C1 segment of cervical spinal cord (tissue), 14 donors: Measurements from ENCODE around the gene SIK3.
"Not testable (repeated sequence)": the region's sequence is repeated elsewhere in the genome, so short reads cannot be mapped to it uniquely, and the experiment has no call there.

Experiments
- DNase-seq, 14 donors: peaks; one replicate each; lab custom pipeline; 2025; lab: John Stamatoyannopoulos, UW

The SIK3 gene

DNA sequence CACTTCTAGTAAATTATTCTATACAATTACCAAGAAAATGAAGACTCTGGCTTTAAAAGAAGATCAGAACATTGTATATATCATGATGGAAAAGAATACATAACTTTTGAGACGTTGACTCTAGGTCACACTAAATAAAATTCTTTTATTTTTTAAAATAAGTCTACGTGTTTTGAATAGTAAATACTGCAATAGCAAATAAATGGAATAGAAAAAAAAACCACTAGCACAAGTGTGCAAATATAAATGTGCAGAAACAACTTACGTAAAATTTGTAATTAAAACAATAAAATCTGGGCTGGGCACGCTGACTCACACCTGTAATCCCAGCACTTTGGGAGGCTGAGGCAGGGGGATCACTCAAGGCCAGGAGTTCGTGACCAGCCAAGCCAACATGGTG lies 17.9 kb downstream of the SIK3 start:
- no peak for DNase-seq

DNA sequence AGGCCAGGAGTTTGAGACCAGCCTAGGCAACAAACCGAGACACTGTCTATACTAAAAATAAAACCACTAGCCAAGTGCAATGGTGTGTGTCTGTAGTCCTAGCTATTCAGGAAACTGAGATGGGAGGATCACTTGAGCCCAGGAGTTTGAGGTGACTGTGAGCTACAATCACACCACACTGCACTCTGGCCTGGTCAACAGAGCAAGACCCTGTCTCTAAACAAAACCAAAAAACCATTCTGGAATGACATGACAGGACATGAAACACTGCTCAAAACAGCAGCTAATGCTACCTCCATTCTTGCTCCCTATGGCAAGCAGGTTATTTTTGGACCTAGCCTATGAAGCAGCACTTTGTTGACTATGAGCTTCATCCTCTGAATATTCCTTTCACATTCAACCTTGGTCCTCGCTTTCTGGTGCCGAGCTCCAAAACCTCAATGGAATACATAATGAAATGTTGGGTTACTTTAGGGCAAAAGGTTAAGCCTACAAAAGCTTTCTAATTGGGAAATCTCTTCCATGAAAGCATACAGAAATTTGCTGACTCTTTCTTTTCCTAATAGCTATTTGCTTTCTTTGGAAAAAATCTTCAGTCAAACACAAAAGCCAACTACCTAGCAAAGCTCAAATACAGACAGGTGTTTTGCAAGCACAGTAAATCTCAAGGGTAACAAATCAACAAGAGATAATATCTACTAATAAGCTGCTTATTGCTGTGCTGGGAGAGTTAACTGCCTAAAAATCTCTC lies 21.1 kb downstream of the SIK3 start:
- DNase-seq: no peak

DNA sequence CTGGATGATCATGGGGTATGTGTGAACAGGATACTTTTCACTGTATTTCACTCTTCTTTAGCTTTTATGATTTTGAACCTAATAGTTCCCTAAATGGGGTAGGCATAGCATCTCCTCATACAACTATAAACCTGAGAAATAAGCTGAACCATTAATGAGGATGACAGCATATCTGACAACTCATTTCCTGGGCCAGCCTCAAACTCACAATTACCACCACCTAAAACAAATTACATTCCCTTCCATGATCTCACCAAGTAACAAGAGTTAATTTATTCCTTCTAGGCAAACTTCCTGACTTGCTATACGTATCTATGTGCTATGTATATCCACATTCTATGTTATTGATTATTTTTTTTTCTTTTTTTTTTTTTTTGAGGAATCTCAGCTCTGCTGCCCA lies 23.0 kb downstream of the SIK3 start:
- DNase-seq: no peak

DNA sequence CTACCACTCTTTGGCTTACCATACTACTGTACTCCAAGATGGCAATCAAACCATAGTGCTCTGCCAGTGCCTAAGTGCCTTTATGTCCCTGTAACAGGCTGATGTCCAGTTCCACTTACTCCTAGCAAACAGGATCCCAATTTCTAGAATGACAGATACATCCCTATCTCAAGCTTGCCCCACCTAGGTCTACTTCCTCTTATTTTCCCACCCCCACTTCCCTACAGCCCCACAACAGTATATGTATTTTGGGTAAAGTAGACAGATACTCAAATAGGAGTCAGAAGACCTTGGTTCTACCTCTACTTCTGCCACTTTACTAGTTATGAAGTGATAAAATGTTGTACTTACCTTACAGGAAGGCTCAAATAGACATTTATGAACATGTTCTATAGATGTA lies 24.1 kb downstream of the SIK3 start:
- no peak for DNase-seq

DNA sequence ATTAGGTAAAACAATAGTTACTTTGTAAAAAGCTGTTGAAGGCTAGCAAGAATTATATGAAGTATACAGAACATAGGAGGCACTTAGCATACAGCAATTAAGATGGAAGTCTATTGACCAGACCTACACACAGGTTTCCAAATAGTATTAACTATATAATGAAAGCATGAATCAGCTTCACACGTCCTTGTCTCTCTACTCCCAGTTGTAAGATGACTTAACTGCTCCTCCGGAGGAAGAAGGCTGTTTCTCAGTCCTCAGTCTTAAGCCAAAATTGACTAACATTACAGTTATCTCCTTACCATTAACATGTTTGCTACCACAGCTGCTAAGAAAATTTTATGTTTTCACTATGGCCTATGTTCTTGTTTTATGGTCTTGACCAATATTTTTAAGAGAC lies 24.7 kb downstream of the SIK3 start:
- no peak for DNase-seq

DNA sequence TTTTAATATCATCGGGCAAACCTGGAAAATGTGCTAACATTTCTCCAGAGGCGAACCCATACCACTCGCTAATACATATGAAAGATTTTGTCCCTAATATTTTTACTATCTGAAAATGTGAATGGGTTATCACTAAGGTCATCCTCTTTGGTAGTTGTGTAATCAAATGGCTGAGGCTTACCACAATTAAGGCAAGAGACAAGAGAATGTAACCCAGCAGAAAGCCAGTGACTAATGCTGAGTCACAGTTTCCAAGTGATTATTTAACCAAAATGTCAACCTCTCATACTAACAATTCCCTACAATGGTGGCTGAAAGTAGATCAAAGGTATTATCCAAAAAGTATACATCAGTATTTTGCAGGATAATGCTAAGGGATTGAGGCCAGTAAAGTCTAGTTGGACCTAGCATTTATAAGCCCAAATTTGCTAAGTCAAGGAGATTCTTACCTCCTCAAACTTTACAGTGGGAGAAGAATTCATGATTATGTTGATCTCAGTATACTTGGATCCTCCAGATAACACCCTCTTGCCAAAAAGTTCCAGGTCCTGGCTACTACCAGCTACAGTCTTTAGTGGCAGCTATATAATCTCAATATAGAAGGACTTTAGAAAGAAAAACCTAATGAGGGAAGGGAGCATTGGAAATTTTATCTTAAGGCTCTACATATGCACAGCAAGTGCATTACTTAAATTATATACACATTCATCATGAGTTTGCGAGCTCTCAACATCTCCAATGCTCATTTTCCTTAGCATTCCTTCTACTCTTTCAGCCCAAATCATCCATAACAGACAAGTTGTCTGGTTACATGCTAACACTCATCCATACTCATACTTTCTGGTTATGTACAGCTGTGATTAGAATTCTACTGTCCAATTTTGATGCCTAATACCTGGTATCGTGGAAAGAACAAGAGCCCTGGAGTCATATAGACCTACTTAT lies 25.4 kb downstream of the SIK3 start:
- DNase-seq: no peak

DNA sequence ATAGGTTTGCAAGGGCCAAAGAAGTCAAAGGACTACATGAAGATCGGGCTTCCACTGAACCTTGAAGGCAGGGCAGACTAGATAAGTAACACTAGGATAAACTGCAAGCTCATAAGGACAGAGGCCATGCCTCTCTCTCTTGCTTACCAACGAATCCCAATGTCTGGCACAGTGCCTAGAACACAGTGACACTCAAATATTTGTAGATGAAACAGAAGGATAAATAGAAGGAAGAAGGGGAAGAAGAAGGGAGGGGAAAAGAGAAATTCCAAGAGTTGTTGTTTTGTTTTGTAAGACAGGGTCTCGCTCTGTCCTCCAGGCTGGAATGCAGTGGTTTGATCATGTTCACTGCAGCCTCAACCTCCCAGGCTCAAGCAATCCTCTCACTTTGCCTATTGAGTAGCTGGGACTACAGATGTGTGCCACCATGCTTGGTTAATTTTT lies 26.9 kb downstream of the SIK3 start:
- peak in 3 of 14 donors; percentile 16 to 37 (median 19) for DNase-seq

DNA sequence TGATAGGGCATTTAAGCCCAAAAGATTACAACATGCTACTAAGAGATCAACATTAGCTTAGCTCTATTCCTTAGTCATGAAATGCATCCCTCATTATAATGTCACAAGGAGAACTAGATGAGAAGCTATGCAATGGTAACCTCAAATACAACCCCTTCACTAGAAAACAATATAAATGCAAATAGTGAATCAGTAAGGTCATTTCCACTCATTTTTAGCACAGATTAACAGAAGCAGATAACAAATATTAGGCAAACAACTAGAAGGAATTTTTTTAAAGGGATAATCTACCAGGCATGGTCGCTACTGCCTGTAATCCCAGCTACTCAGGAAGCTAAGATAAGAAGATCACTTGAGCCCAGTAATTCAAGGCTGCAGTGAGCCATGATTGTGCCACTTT lies 28.2 kb downstream of the SIK3 start:
- DNase-seq: no peak

DNA sequence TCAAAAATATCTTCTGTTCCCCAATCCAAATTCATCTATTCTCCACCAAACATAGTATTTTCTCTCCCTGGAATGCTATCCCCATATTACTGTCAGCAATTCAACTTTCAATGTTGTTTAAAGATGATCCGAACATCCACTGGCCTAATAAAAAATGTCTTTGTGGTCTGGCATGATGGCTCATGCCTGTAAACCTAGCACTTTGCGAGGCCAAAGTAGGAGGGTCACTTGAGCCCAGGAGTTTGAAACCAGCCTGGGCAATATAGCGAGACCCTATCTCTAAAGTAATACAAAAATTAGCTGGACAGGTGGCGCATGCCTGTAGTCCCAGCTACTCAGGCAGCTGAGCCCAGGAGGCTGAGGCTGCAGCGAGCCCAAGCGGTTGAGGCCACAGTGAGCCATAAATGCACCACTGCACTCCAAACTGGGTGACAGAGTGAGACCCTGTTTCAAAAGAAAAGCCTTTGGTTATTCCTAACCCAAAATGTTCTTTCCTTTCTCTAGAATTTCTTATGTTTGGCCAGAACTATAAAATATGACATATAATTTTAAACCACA lies 29.8 kb downstream of the SIK3 start:
- DNase-seq: peak in 2 of 14 donors; percentile 17 to 36

DNA sequence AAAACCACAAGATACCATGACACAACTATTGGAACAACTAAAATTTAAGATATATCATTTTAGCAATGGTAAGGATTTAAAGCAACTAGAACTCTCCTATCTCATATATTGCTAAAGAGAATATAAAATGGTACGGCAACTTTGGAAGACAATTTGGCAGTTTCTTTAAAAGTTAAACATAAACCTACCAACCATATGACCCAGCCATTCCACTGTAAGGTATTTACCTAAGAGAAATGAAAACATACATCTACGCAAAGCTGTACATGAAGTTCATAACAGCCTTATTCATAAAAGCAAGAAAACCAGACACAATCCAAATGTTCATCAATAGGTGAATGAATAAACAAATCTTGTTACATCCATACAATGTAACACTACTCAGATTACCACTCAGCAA lies 31.3 kb downstream of the SIK3 start:
- DNase-seq: no peak

DNA sequence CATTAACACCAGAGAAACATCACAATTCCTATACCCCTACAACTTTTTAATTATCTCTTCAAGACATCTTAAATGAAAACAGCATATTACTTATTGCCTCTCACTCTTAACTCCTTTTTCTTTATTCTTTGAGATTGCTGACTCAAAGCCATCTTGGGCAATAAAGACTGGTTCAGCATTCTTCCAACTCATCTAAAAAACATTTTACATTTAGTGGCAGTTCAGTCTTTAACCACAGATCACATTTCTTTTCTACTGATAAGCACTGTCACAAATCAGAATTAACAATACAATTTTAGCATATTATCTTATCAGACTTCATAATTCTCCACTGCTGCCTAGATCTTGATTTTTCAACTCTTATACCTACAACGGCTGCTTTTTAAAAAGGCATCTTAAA lies 34.0 kb downstream of the SIK3 start:
- no peak for DNase-seq

DNA sequence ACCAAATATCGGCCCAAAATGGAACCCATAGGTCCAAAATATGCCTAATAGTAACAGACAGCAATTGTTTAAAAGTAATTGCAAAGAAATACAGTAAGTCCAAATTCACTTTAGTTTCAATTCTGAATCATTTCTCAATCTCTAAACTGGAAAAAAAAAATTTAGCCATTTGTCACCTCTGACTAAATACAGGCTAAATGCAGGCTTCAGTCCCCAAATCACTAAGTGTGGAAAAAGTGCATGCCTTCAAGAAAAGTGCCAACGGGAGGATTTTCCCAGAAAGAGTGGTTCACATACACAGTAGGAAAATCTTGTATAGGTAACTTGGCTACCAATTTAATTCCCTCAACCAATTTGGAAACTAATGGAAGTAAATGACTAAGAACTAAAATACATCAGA lies 35.7 kb downstream of the SIK3 start:
- no peak for DNase-seq

DNA sequence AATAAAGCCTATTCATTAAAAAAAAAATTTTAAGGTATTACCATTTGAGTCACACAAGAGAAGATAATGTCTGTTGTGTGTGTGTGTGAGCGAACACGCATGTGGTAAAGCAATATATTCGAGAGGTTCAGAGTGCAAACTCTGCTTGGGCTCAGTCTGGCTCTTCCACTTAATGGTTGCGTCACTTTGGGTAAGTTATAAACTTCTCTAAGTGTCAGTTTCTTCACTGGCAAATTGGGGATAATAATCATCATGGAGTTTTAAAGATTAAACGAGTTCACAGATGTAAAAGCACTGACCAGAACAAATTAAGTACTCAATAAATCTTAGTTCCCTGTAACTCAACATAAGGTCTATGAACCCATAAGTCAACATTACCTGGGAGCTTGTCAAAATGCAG lies 37.0 kb downstream of the SIK3 start:
- DNase-seq: no peak

DNA sequence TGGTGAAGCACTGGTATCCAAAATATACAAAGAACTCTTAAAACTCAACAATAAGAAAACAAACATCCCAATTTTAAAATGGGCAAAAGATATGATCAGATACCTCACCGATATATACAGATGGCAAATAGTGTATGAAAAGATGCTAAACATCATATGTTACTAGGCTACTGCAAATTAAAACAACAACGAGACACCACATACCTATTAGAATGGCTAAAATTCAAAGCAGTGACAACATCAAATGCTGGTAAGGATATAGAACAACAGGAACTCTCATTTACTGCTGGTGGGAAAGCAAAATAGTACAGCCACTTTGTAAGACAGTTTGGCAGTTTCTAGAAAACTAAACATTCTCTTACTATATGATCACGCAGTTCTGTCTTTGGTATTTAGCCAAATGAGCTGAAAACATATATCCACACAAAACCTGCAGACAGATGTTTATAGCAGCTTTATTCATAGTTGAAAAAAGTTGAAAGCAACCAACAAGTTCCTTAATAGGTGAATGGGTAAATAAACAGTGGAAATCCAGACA lies 38.5 kb downstream of the SIK3 start:
- DNase-seq: no peak

DNA sequence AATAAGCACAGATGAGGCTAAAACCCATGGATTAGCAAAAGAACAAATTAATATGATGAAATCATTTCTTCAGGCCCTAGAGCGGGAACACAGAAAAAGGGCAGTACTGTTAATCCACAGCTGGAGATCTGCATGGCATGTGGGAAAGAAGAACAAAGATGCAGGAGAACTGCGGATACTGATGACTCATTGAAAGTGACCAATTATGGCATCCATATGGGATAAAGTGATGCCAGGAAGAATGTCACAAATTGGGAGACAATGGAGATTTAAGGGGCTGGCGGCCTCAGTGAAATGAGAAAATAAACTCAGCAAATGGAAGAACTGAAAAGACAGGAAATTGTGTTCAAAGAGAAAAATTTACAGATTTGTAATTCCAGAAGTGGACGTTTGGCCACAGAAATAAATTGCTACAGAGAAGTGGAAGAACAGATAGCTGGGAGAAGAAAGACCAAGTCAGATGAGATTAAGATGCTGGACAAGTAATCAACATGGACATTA lies 39.4 kb downstream of the SIK3 start:
- peak in 4 of 14 donors; percentile 9 to 44 (median 34) for DNase-seq

DNA sequence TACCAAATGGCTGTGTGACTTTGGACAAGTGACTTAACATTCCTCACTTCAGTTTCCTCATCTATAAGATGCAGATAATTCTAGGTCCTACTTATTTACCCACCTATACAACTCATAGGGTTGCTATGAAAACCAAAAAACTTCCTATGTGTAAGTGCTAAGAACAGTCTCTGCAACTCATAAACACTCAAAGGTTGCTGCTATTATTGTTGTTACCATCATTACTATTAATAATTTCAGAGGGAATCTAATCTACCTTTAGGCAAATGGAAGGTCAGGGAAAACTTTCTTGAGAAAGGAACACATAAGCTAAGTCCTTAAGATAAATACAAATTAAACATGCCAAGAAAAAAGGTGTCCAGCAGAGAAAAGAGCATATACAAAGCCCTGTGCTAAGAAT lies 40.5 kb downstream of the SIK3 start:
- no peak for DNase-seq

DNA sequence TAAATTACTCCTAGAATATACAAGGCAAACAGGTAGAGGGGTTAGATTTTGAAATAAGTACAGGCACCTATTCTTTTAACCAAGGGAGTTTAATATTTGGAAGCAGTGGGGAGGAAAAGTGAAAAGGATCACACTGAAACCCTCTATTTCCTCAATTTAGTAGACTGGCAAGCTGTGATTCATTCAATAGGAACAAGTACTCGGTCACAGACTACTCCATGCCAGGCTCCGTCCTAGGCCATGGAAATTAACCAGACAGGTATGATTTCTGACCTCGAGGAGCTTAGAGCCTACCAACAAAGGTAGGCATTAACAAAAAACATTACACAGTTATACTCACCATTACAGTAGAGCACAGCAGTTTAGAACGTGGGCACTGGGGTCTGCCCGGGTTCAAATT lies 40.9 kb downstream of the SIK3 start:
- no peak for DNase-seq

DNA sequence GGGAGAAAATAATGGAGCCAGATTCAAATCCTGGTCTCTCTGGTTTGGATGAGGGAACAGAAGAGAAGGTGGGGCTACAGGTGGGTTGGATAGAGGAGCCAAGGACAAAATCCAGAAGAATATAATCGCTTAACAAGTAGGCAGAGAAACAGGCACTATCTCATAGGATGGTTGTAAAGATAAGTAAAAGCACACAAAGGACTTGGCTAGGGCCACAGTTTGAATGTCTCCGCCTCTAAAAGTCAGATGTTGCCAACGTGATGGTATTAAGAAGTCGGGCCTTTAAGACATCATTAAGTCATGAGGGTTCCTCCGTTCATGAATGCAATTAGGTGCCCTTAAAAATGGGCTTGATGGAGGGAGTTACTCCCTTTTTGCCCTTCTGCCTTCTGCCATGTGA lies 42.8 kb downstream of the SIK3 start:
- no peak for DNase-seq

DNA sequence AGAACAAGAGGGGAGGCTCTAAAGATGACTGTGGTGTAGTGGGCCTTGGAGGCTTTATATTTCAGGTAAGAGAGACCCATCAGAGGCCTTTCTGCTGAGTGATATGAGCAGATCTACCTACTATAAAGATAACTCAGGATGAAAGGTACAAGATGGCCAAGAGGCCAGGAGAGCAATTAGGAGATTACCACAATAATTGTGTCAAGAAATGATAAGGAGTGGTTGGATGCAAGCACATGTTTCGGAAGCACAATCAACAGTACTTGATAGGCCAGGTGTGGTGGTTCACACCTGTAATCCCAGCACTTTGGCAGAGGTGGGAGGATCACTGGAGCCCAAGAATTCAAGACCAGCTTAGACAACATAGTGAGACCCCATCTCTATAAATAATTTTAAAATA lies 43.8 kb downstream of the SIK3 start:
- DNase-seq: no peak

DNA sequence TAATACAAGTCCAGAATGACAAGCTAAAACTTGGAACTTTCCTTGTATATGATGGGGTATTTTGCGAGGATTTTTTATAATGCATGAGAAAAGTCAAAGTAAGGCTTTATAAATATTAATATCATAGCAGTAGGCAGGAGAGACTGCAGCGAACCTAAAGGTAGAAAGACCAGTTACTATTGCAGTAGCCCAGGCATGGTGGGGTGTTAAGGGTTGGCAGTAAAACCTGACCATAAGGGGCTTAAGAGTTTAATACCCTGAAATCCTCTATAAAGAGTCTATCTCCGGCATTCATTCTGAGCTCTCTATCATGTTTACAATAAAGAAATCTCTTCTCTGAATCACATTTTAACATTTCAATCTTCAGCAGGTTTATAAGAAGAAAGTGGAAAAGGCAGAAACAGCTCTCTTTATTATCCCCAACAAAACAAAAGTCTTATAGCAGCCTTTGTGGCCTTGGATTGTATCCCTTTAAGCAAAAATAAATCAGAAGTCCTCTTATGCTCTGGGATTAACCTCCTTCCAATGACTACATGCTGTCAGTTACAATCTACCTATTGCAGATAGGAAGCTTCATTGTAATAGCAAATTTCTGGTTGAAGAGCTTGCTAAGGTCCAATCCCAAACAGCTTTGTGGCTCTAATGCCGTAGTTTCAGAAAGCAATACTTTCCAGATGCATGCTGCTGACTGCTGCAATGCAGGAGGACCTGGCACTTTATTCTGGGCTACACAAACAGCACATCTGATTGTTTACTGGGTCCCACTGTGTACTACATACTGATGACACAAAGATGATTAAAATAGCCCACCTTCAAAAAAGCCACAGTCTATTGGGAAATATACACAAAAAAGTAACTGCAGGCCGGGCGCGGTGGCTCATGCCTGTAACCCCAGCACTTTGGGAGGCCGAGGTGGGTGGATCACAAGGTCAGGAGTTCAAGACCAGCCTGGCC lies 45.8 kb downstream of the SIK3 start:
- no peak for DNase-seq

DNA sequence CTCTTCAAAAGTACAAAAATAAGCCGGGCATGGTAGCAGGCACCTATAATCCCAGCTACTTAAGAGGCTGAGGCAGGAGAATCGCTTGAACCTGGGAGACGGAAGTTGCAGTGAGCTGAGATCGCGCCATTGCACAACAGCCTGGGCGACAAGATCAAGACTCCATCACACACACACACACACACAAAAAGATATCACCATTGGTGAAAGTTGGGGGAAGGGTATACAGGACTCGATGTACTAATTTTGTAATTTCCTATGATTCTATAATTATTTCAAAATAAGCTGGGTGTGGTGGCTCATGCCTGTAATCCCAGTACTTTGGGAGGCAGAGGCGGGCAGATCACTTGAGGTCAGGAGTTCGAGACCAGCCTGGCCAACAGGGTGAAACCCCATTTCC lies 48.1 kb downstream of the SIK3 start:
- DNase-seq: not testable (repeated sequence)
